ENCODE results near the gene C6orf118.

Gene C6orf118

GRCh38 chr6:165244524-165245247, 64.7 kb downstream of the C6orf118 start:
- no peak for DNase-seq (ENCODE audit: low read depth in 2 of 2)

GRCh38 chr6:165243801-165244200, 65.6 kb downstream of the C6orf118 start:
- no peak for DNase-seq (ENCODE audit: low read depth in 2 of 2)

- no peak for DNase-seq (ENCODE audit: low read depth in 2 of 2)
Observed at GRCh38 chr6:165236326-165236725, 73.1 kb downstream of the C6orf118 start.

GRCh38 chr6:165232731-165233488, 76.5 kb downstream of the C6orf118 start:
- DNase-seq (ENCODE audit: low read depth in 2 of 2), result no peak

- no peak for DNase-seq (ENCODE audit: low read depth in 2 of 2)
Observed at GRCh38 chr6:165231581-165232561, 77.5 kb downstream of the C6orf118 start.

- DNase-seq (ENCODE audit: low read depth in 2 of 2), result no peak
Observed at GRCh38 chr6:165231177-165231576, 78.2 kb downstream of the C6orf118 start.

All from stimulated activated CD8-positive, alpha-beta memory T cell treated with anti-CD3 and anti-CD28 coated beads, Interleukin-7, amount 100 ng/mL, for 4 hours (primary cell).